B cell (primary cell): Measurements from ENCODE around the gene BCKDK. TPM values are rescaled to one million over a fixed set of nuclear protein-coding genes. Genes with fewer than 3 reads are reported as not detected.

ENCODE experiments used
- ATAC-seq: fragments of 200-7000 bp; cut with Tn5 transposase; one replicate; pipeline ENCODE4 v1.10.0; 2021; ENCODE audit warnings: low read depth, mild to moderate bottlenecking, moderate number of reproducible peaks, moderate library complexity
- CTCF ChIA-PET: fragments of 350-600 bp; sonication (Branson Sonifier 250); formaldehyde crosslinking; loops from one replicate; lab custom pipeline; 2021; ENCODE audit warnings: antibody characterized with exemption, inconsistent platforms; lab: Charles Lee
- POLR2A ChIA-PET: fragments of 350-600 bp; sonication (Branson Sonifier 250); formaldehyde crosslinking; loops from one replicate; lab custom pipeline; 2021; ENCODE audit warnings: antibody characterized with exemption; lab: Charles Lee
- DNase-seq: peaks from one replicate; pipeline ENCODE4 v3.0.0; 2013
- H2AFZ ChIP-seq: 2 replicates; pipeline ENCODE4 v1.6.1; 2012; ENCODE audit warnings: mild to moderate bottlenecking, low read depth, low read length; ENCODE audit not compliant: insufficient read depth, poor library complexity, severe bottlenecking
- H3K27ac ChIP-seq, 2 donors: 1 replicate in 1 of 2; 2 replicates in 1 of 2; pipeline ENCODE4 v1.5.1; 2012 to 2013; ENCODE audit warnings: low read length in 2 of 2, mild to moderate bottlenecking in 2 of 2, moderate library complexity in 1 of 2
- H3K27me3 ChIP-seq, 4 experiments: fragments of 200-600 bp in 1 of 4; sonication (generic) in 1 of 4; replicated peaks in 1 of 4; 1 replicate in 2 of 4; 2 replicates in 2 of 4; pipeline versions ENCODE4 v1.6.1 to v1.7.0; 2013 to 2016; ENCODE audit warnings: low read length in 3 of 4, mild to moderate bottlenecking in 2 of 4, mixed read lengths in 1 of 4, moderate library complexity in 1 of 4; ENCODE audit not compliant: insufficient read depth in 4 of 4, control insufficient read depth in 3 of 4; ENCODE audit errors: control extremely low read depth in 1 of 4
- H3K36me3 ChIP-seq, 2 experiments: replicated peaks in 1 of 2; 1 replicate in 1 of 2; 2 replicates in 1 of 2; pipeline versions ENCODE4 v1.6.1 to v1.7.1; 2013; ENCODE audit warnings: low read length in 1 of 2; ENCODE audit not compliant: insufficient read depth in 2 of 2, control insufficient read depth in 1 of 2; ENCODE audit errors: control extremely low read depth in 1 of 2, extremely low read depth in 1 of 2
- H3K4me1 ChIP-seq, 2 donors: fragments of 200-600 bp in 1 of 2; sonication (generic) in 1 of 2; 1 replicate in 1 of 2; 2 replicates in 1 of 2; pipeline versions ENCODE4 v1.5.1 to v1.6.1; 2013 to 2017; ENCODE audit warnings: low read length in 2 of 2; ENCODE audit not compliant: control insufficient read depth in 2 of 2, insufficient read depth in 2 of 2
- H3K4me2 ChIP-seq: replicated peaks from 2 replicates; pipeline ENCODE3; 2012; ENCODE audit warnings: mild to moderate bottlenecking, low read depth, low read length; ENCODE audit not compliant: poor library complexity, severe bottlenecking
- H3K4me3 ChIP-seq, 5 experiments: fragments of 200-600 bp in 1 of 5; sonication (generic) in 1 of 5; 1 replicate in 3 of 5; 2 replicates in 2 of 5; pipeline versions ENCODE4 v1.5.1 to v1.7.0; 2011 to 2016; ENCODE audit warnings: low read length in 4 of 5, mild to moderate bottlenecking in 4 of 5, low read depth in 2 of 5, control low read depth in 1 of 5, moderate library complexity in 1 of 5; ENCODE audit not compliant: insufficient read depth in 1 of 5; ENCODE audit errors: control extremely low read depth in 1 of 5, extremely low read depth in 1 of 5
- H3K79me2 ChIP-seq: fragments of 200-600 bp; sonication (generic); one replicate; pipeline ENCODE4 v1.6.0; 2016; ENCODE audit warnings: low read length; ENCODE audit not compliant: control insufficient read depth, insufficient read depth
- H3K9ac ChIP-seq: fragments of 200-600 bp; sonication (generic); 2 replicates; pipeline ENCODE4 v1.6.1; 2017; ENCODE audit warnings: mild to moderate bottlenecking, low read length, moderate library complexity
- H3K9me3 ChIP-seq, 3 donors: one replicate each; pipeline versions ENCODE4 v1.6.1 to v1.7.1; 2013; ENCODE audit warnings: low read length in 2 of 3; ENCODE audit not compliant: control insufficient read depth in 2 of 3, insufficient read depth in 1 of 3; ENCODE audit errors: control extremely low read depth in 1 of 3
- H4K20me1 ChIP-seq: 2 replicates; pipeline ENCODE4 v1.6.0; 2012; ENCODE audit warnings: mild to moderate bottlenecking, low read length; ENCODE audit not compliant: insufficient read depth, control insufficient read depth, poor library complexity, severe bottlenecking
- H3K27ac Mint-ChIP-seq: one replicate; pipeline ENCODE4 v1.8.0; 2021; ENCODE audit warnings: mixed read lengths
- H3K27me3 Mint-ChIP-seq: one replicate; pipeline ENCODE4 v1.8.0; 2021; ENCODE audit warnings: mixed read lengths
- H3K4me1 Mint-ChIP-seq: one replicate; pipeline ENCODE4 v1.8.0; 2021; ENCODE audit warnings: mixed read lengths
- H3K4me3 Mint-ChIP-seq: one replicate; pipeline ENCODE4 v1.8.0; 2021; ENCODE audit warnings: mixed read lengths
- H3K9me3 Mint-ChIP-seq: one replicate; pipeline ENCODE4 v1.8.0; 2022; ENCODE audit warnings: mixed read lengths; ENCODE audit not compliant: insufficient read depth
- CTCF ChIP-seq: fragments of 200-600 bp; IDR thresholded peaks from one replicate; pipeline ENCODE4 v1.8.0; 2022; ENCODE audit warnings: antibody characterized with exemption, mild to moderate bottlenecking
- WGBS: methylation state at CpG from one replicate; pipeline ENCODE4 v1.1.5; 2013; ENCODE audit warnings: missing lambda C conversion rate; ENCODE audit not compliant: insufficient coverage; 5-methylcytosine and 5-hydroxymethylcytosine counted together
- intact Hi-C: fragments of 100-400 bp; cut with micrococcal nuclease; formaldehyde crosslinking; loops from one replicate; pipeline ENCODE4 v1.10.0; 2022
- polyA plus RNA-seq: library from polyadenylated mRNA; depleted of rRNA; stranded (reverse); fragments of >200 nt; gene quantifications from 2 replicates; pipeline ENCODE4 v1.2.3, GENCODE V29; 2012
- total RNA-seq, 2 donors: library from RNA; stranded (reverse); fragments of 120-200 nt in 1 of 2; gene quantifications; 1 replicate in 1 of 2; 2 replicates in 1 of 2; pipeline versions ENCODE4 v1.2.3 to v1.2.4, GENCODE V29; 2013 to 2022

BCKDK gene
- total and polyA plus RNA-seq, 2 donors (not counting 1 experiment from before 2014, with no cell fraction given), result 24.7 to 27.6 TPM

DNA sequence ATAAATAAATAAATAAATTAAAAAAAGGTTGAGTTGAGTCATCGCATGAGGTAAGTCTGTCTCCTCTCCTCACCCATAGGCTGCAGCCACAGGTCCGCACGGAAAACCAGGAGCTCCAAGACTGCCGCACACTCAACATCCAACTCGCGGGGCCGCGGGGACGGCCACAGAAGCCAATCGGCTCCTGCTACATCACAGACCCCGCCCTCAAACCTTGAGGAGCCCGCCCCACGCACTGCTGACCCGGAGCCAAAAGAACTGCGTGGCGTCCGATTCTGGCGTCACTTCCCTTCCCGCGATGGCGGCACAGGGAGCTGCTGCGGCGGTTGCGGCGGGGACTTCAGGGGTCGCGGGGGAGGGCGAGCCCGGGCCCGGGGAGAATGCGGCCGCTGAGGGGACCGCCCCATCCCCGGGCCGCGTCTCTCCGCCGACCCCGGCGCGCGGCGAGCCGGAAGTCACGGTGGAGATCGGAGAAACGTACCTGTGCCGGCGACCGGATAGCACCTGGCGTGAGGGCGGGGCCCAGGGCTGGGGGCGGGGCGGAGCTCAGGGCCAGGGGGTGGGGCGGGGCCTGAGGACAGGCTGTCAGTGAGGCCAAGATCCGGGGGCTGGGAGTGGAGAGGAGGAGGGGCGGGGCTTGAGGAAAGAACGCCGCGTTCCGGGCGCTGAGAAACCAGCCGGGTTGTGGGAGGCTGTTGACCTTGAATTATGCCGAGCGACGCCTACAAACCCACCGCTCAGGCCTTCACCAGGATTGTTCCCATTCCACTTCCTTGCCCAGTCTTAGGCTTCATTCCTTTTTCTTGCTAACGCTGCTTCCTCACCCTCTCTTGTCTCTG is 9.4 kb downstream of the BCKDK start, which contains the start of gene KAT8:
Gene KAT8, plus strand, starts transcription at position 281 of the 839 bp plus-strand sequence. Its CDS starts 18 bp downstream, at position 299.
- CTCF ChIA-PET, result interaction anchor here (0.6 to 3.3 kb wide), 10 partner anchors 10 to 325 kb away, joined by 3 to 24 read pairs (median 4); partner anchors contain the start of genes BCKDK, FUS, HSD3B7 and ZNF646
- Histone ChIP-seq H4K20me1 (peaks cover 26% of the 10 kb centered on the region), H3K79me2 (peaks cover 44% of the 10 kb centered on the region), H3K36me3 (peaks cover 7 to 33% of the 10 kb centered on the region in 2 experiments), H3K9ac (peak within 1 kb of the TSS; percentile 92), H3K4me2 (peak within 1 kb of the TSS; percentile 72), H3K4me3 (peak within 1 kb of the TSS; percentile 49 to 83 (median 66)), H3K27ac (peak within 1 kb of the TSS; percentile 72 to 95), H3K9me3 (no peaks in the 10 kb centered on the region), H2AFZ (peak within 1 kb of the TSS; percentile 80), H3K27me3 (no peaks in the 10 kb centered on the region), H3K4me1 (peaks cover 10 to 20% of the 10 kb centered on the region in 2 donors)
- Mint-ChIP-seq H3K9me3 (no peaks in the 10 kb centered on the region), H3K4me1 (peaks cover 15% of the 10 kb centered on the region), H3K27ac (peak within 1 kb of the TSS; percentile 96), H3K4me3 (peak within 1 kb of the TSS; percentile 92), H3K27me3 (no peaks in the 10 kb centered on the region)
- intact Hi-C loops, result loop anchor here (1.0 kb wide), 3 partner anchors 23 to 43 kb away; partner anchors contain the start of genes VKORC1, ZNF646 and ZNF668
- WGBS, result under 1% methylated on average over 62 of the region's 68 CpGs
- ATAC-seq, result peak; percentile 94
- no peak for TF ChIP-seq CTCF
- DNase-seq, result peak; percentile 98
- POLR2A ChIA-PET, result interaction anchor here (0.6 to 3.6 kb wide), 13 partner anchors 10 to 1473 kb away, joined by 3 to 36 read pairs (median 5); partner anchors contain the start of genes FBXL19, FUS, PYCARD and STX4
